Renal cortical epithelial cell (primary cell): Measurements from ENCODE around the gene SYT2. TPM values are rescaled to one million over a fixed set of nuclear protein-coding genes. Genes with fewer than 3 reads are reported as not detected.

ENCODE experiments used
- DNase-seq: peaks from one replicate; pipeline ENCODE4 v3.0.0-alpha.2; 2011; ENCODE audit warnings: low read depth
- total RNA-seq: library from RNA; depleted of rRNA; stranded (reverse); fragments of >200 nt; gene quantifications from 2 replicates; pipeline ENCODE4 v1.2.3, GENCODE V29; 2014

The SYT2 gene
- total RNA-seq, 1 donor from 2014 or later, result 0.05 TPM

- DNase-seq, result no peak
These were observed 5.7 kb downstream of the SYT2 start for GRCh38 chr1:202704601-202705000.

- DNase-seq, result no peak
These were observed 7.1 kb downstream of the SYT2 start for GRCh38 chr1:202703191-202703590.

- DNase-seq, result no peak
These were observed 8.2 kb downstream of the SYT2 start for GRCh38 chr1:202702088-202702487.

- no peak for DNase-seq
These were observed 9.1 kb downstream of the SYT2 start for GRCh38 chr1:202701200-202701599.

GRCh38 chr1:202700061-202700460 lies 10.2 kb downstream of the SYT2 start:
- no peak for DNase-seq

GRCh38 chr1:202698276-202698675 lies 12.0 kb downstream of the SYT2 start:
- peak; percentile 13 for DNase-seq

GRCh38 chr1:202697038-202697437 lies 13.2 kb downstream of the SYT2 start:
- peak; percentile 41 for DNase-seq

- no peak for DNase-seq
These were observed 15.9 kb downstream of the SYT2 start for GRCh38 chr1:202694314-202694713.

- DNase-seq, result peak; percentile 55
These were observed 17.2 kb downstream of the SYT2 start for GRCh38 chr1:202692959-202693555.

- DNase-seq, result no peak
These were observed 18.4 kb downstream of the SYT2 start for GRCh38 chr1:202691816-202692215.

GRCh38 chr1:202689493-202690342 lies 20.5 kb downstream of the SYT2 start:
- DNase-seq, result no peak

- no peak for DNase-seq
These were observed 21.2 kb downstream of the SYT2 start for GRCh38 chr1:202689082-202689481.

GRCh38 chr1:202688401-202688800 lies 21.9 kb downstream of the SYT2 start:
- no peak for DNase-seq

GRCh38 chr1:202687798-202688197 lies 22.5 kb downstream of the SYT2 start:
- no peak for DNase-seq

- DNase-seq, result no peak
These were observed 22.9 kb downstream of the SYT2 start for GRCh38 chr1:202687370-202687769.

GRCh38 chr1:202685641-202686040 lies 24.6 kb downstream of the SYT2 start:
- no peak for DNase-seq

- DNase-seq, result peak; percentile 9
These were observed 25.5 kb downstream of the SYT2 start for GRCh38 chr1:202684716-202685115.

GRCh38 chr1:202683029-202683428 lies 27.2 kb downstream of the SYT2 start:
- DNase-seq, result no peak

GRCh38 chr1:202682477-202682876 lies 27.8 kb downstream of the SYT2 start:
- no peak for DNase-seq

- DNase-seq, result no peak
These were observed 28.4 kb downstream of the SYT2 start for GRCh38 chr1:202681736-202682420.

GRCh38 chr1:202680586-202681352 lies 29.5 kb downstream of the SYT2 start:
- no peak for DNase-seq
